Body of pancreas (tissue), 4 donors: ENCODE measurements around the gene SURF4. TPM values are rescaled to one million over a fixed set of nuclear protein-coding genes. Genes with fewer than 3 reads are reported as not detected.
"Not testable (repeated sequence)": the region's sequence is repeated elsewhere in the genome, so short reads cannot be mapped to it uniquely, and the experiment has no call there.

ENCODE experiments used
- ATAC-seq: fragments of 150-250 bp; one replicate; pipeline ENCODE4 v1.9.1; 2016
- DNase-seq, 4 donors: peaks; one replicate each; pipeline ENCODE4 v3.0.0-alpha.2; 2019
- H3K27ac ChIP-seq, 4 donors: fragments of 200-600 bp; sonication (generic); 1 replicate in 3 of 4; 2 replicates in 1 of 4; pipeline versions ENCODE4 v1.5.1 to v1.6.1; 2016 to 2019; ENCODE audit warnings: mild to moderate bottlenecking in 1 of 4, mixed read lengths in 1 of 4, moderate library complexity in 1 of 4
- H3K27me3 ChIP-seq, 2 donors: fragments of 200-600 bp; sonication (generic); one replicate each; pipeline ENCODE4 v1.6.0; 2016; ENCODE audit warnings: mild to moderate bottlenecking in 1 of 2
- H3K36me3 ChIP-seq, 2 donors: fragments of 200-600 bp; sonication (generic); replicated peaks in 1 of 2; 2 replicates each; pipeline ENCODE4 v1.5.1; 2016; ENCODE audit warnings: low read depth in 2 of 2; ENCODE audit not compliant: insufficient read depth in 1 of 2
- H3K4me1 ChIP-seq: fragments of 200-600 bp; sonication (generic); one replicate; pipeline ENCODE4 v1.6.0; 2016
- H3K4me3 ChIP-seq, 2 donors: fragments of 200-600 bp; sonication (generic); 1 replicate in 1 of 2; 2 replicates in 1 of 2; pipeline ENCODE4 v1.5.1; 2016 to 2019
- H3K9me3 ChIP-seq, 3 donors: fragments of 200-600 bp; sonication (generic); 1 replicate in 2 of 3; 2 replicates in 1 of 3; pipeline ENCODE4 v1.5.1; 2016
- CTCF ChIP-seq, 7 experiments: fragments of 450-650 bp in 4 of 7; fragments of 200-600 bp in 3 of 7; sonication (generic) in 3 of 7; IDR thresholded peaks; one replicate each; pipeline ENCODE4 v1.5.1; 2016 to 2019; ENCODE audit warnings: antibody characterized with exemption in 7 of 7
- POLR2A ChIP-seq, 3 donors: fragments of 450-650 bp; IDR thresholded peaks; one replicate each; pipeline ENCODE4 v1.6.1; 2016; ENCODE audit warnings: antibody characterized with exemption in 3 of 3, mild to moderate bottlenecking in 2 of 3
- WGBS, 2 donors: methylation state at CpG; one replicate each; pipeline ENCODE4 v1.1.5; 2017; 5-methylcytosine and 5-hydroxymethylcytosine counted together
- intact Hi-C: fragments of 100-400 bp; cut with DNase I; formaldehyde crosslinking; loops from one replicate; pipeline ENCODE4 v1.15.1; 2023
- small RNA-seq: library from RNA; depleted of rRNA; stranded (forward); fragments of <200 nt; gene quantifications from one replicate; pipeline ENCODE3, GENCODE V24; 2016
- total RNA-seq, 2 donors: library from RNA; depleted of rRNA; stranded (reverse); fragments of >200 nt; gene quantifications; one replicate each; pipeline ENCODE4 v1.1.0, GENCODE V29; 2016

Gene SURF4
- total RNA-seq, 2 donors from 2014 or later, result 93.9 to 109 TPM

- WGBS, 2 donors, result 74 to 78% methylated on average over 13 of the region's 13 CpGs
- no peaks in the 10 kb centered on the region for H3K36me3 ChIP-seq
- ATAC-seq (no peak), DNase-seq (no peak)
- no peaks in the 10 kb centered on the region for H3K9me3 ChIP-seq
- H3K4me3 ChIP-seq, result no peak overlapping the region
- H3K27me3 ChIP-seq, result no peaks in the 10 kb centered on the region
- intact Hi-C loops, result loop anchor here (10.0 kb wide), 1 partner anchor 137 kb away; no protein-coding TSS in a partner anchor
- no peak overlapping the region for H3K27ac ChIP-seq
- no peaks in the 10 kb centered on the region for H3K4me1 ChIP-seq
- TF ChIP-seq POLR2A (IDR thresholded peaks at IDR 0.05), result no peak
- no peak for TF ChIP-seq CTCF (IDR thresholded peaks at IDR 0.05)
Observed at GRCh38 chr9:133321411-133321935, 54.4 kb downstream of the SURF4 start.

- Histone ChIP-seq H3K9me3 (no peaks in the 10 kb centered on the region), H3K4me1 (no peaks in the 10 kb centered on the region), H3K4me3 (no peak overlapping the region), H3K36me3 (no peaks in the 10 kb centered on the region), H3K27me3 (no peaks in the 10 kb centered on the region), H3K27ac (no peak overlapping the region)
- TF ChIP-seq POLR2A (IDR thresholded peaks at IDR 0.05), result no peak
- no peak for TF ChIP-seq CTCF (IDR thresholded peaks at IDR 0.05)
- intact Hi-C loops, result loop anchor here (10.0 kb wide), 1 partner anchor 136 kb away; no protein-coding TSS in a partner anchor
- DNase-seq (no peak), ATAC-seq (no peak)
- 73 to 77% methylated on average over 12 to 13 of the region's 13 CpGs for WGBS, 2 donors
Observed at GRCh38 chr9:133320421-133320881, 55.4 kb downstream of the SURF4 start.

- H3K4me3 ChIP-seq, intact Hi-C loops, H3K9me3 ChIP-seq, H3K27ac ChIP-seq, H3K4me1 ChIP-seq, H3K36me3 ChIP-seq, DNase-seq, ATAC-seq, H3K27me3 ChIP-seq: not testable (repeated sequence)
- 68 to 72% methylated on average over 6 to 12 of the region's 13 CpGs for WGBS, 2 donors
Observed at GRCh38 chr9:133317551-133317950, 58.3 kb downstream of the SURF4 start.

- ATAC-seq (no peak), DNase-seq (no peak)
- no peaks in the 10 kb centered on the region for H3K9me3 ChIP-seq
- H3K4me3 ChIP-seq, result no peak overlapping the region
- WGBS, 2 donors, result 47 to 57% methylated on average over 2 of the region's 2 CpGs
- H3K36me3 ChIP-seq, result no peaks in the 10 kb centered on the region
- TF ChIP-seq POLR2A (IDR thresholded peaks at IDR 0.05) (no peak), CTCF (IDR thresholded peaks at IDR 0.05) (no peak)
- intact Hi-C loops, result no loop called here
- H3K27ac ChIP-seq, result no peak overlapping the region
- H3K27me3 ChIP-seq, result no peaks in the 10 kb centered on the region
- H3K4me1 ChIP-seq, result no peaks in the 10 kb centered on the region
Observed at GRCh38 chr9:133315997-133316396, 59.9 kb downstream of the SURF4 start.

Small RNA genes within 50 kb of the gene (small RNA-seq; reads per million reads assigned to genes)
- gene RF00019 (not detected), gene SNORD24 (not detected), gene SNORD36A (not detected), gene SNORD36B (not detected), gene SNORD36C (not detected)

Other genes starting within 250 kb of the SURF4 start
- gene GBGT1, start 212.1 kb downstream of the SURF4 start, total RNA-seq, result 1 to 10 TPM; 5.4 to 9.2 TPM
- gene OBP2B, start 166.8 kb downstream of the SURF4 start, total RNA-seq, result not detected
- gene ABO, start 100.9 kb downstream of the SURF4 start, total RNA-seq, result 1 to 10 TPM; 3.9 to 9.2 TPM
- 10 to 100 TPM; 20.8 to 37.9 TPM for gene SURF6, start 39.9 kb downstream of the SURF4 start, total RNA-seq
- gene MED22, start 27.9 kb downstream of the SURF4 start, total RNA-seq, result 10 to 100 TPM; 15.8 to 16.3 TPM
- gene RPL7A, start 27.8 kb downstream of the SURF4 start, total RNA-seq, result 1,000 to 10,000 TPM; 1,478 to 1,480 TPM
- 10 to 100 TPM; 31.0 to 43.1 TPM for gene SURF1, start 19.6 kb downstream of the SURF4 start, total RNA-seq
- gene SURF2, start 19.5 kb downstream of the SURF4 start, total RNA-seq, result 10 to 100 TPM; 20.0 to 27.0 TPM
- gene STKLD1, start 306 bp upstream of the SURF4 start, total RNA-seq, result not detected
- gene REXO4, start 42.0 kb upstream of the SURF4 start, total RNA-seq, result 10 to 100 TPM; 15.6 to 21.8 TPM
- gene ADAMTS13, start 46.3 kb upstream of the SURF4 start, total RNA-seq, result 1 to 10 TPM; 2.3 to 5.6 TPM
- 10 to 100 TPM; 19.2 to 25.4 TPM for gene CACFD1, start 83.9 kb upstream of the SURF4 start, total RNA-seq
- 1 to 10 TPM; 2.6 to 3.0 TPM for gene SLC2A6, start 103.0 kb upstream of the SURF4 start, total RNA-seq
- not detected for gene MYMK, start 148.9 kb upstream of the SURF4 start, total RNA-seq
- gene ADAMTSL2, start 158.6 kb upstream of the SURF4 start, total RNA-seq, result 10 to 100 TPM in 1 of 2 donors, 1 to 10 TPM in 1; 4.2 to 21.8 TPM
- under 1 TPM in 1 of 2 donors, not detected in 1; 0.78 TPM for gene FAM163B, start 233.3 kb upstream of the SURF4 start, total RNA-seq